Measurements from ENCODE around the gene RUSC1.
A peak's percentile ranks its signal among the peaks of the same experiment; 100 is the strongest.
"Not testable (repeated sequence)": the region's sequence is repeated elsewhere in the genome, so short reads cannot be mapped to it uniquely, and the experiment has no call there.

The RUSC1 gene

DNA sequence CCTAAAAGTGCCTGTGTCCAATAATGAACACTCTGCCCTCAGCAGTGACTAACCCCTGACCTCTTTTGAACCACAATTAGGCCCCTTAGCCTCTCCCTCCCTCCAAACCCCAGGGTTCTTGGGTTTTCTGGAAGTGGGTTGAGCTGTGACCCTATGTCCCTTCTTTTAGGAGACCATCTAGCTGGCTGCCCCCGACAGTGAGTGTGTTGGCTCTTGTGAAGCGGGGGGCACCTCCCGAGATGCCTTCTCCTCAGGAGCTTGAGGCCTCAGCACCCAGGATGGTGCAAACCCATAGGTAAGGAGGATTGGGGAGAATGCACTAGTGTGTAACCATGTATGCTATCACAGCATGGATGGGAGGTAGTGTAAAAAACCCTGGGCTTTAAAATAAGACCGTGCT lies 7.3 kb downstream of the RUSC1 start:
- no peak overlapping the region for H3K4ac ChIP-seq (ENCODE audit: low read length)
- H3K18ac ChIP-seq (ENCODE audit: low read length), result no peak overlapping the region
- H3K27me3 ChIP-seq (ENCODE audit: control insufficient read depth in 3 of 3, insufficient read depth in 3 of 3, low read depth in 1 of 3, low read length in 3 of 3), result no peaks in the 10 kb centered on the region
- H3K14ac ChIP-seq (ENCODE audit: low read length), result no peak overlapping the region
- H3K23ac ChIP-seq (ENCODE audit: low read depth, low read length, poor library complexity), result no peak overlapping the region
- H3K9me3 ChIP-seq (replicated peaks in 1 of 2; ENCODE audit: control insufficient read depth in 2 of 2, insufficient read depth in 1 of 2, low read depth in 1 of 2, low read length in 2 of 2), result no peaks in the 10 kb centered on the region
- no peak overlapping the region for H3K4me2 ChIP-seq (ENCODE audit: insufficient read depth, low read length, poor library complexity, severe bottlenecking)
- DNase-seq (ENCODE audit: low spot score), result no peak
- H3K27ac ChIP-seq (replicated peaks; ENCODE audit: low read length), result no peak overlapping the region
- H2BK12ac ChIP-seq (ENCODE audit: low read length), result no peak overlapping the region
- peaks cover 19% of the 10 kb centered on the region for H3K79me1 ChIP-seq (ENCODE audit: low read depth, low read length)
- H3K4me3 ChIP-seq (ENCODE audit: low read length in 2 of 2), result no peak overlapping the region
- H2AK5ac ChIP-seq (ENCODE audit: low read depth, low read length), result no peak overlapping the region
- no CpG with 5 or more reads among the region's 4 CpGs for WGBS, 2 donors (ENCODE audit: extremely low coverage in 2 of 2, insufficient read length in 2 of 2, insufficient replicate concordance in 1 of 2)
- no peak overlapping the region for H4K8ac ChIP-seq (ENCODE audit: low read depth, low read length)
- H3K9ac ChIP-seq (ENCODE audit: low read depth, low read length, poor library complexity), result no peak overlapping the region
- H3K4me1 ChIP-seq (ENCODE audit: control insufficient read depth in 2 of 2, insufficient read depth in 1 of 2, low read depth in 1 of 2, low read length in 2 of 2), result peaks cover 7 to 9% of the 10 kb centered on the region in 2 donors
- no peak overlapping the region for H2AFZ ChIP-seq (ENCODE audit: low read length)
- no peak overlapping the region for H2BK120ac ChIP-seq (ENCODE audit: low read depth, low read length)
- H2BK5ac ChIP-seq (ENCODE audit: low read length), result no peak overlapping the region
- no peak overlapping the region for H4K91ac ChIP-seq (ENCODE audit: low read depth, low read length, poor library complexity)
- no peak overlapping the region for H2BK15ac ChIP-seq (ENCODE audit: low read length)
- H3K36me3 ChIP-seq (replicated peaks in 1 of 2; ENCODE audit: control insufficient read depth in 2 of 2, insufficient read depth in 2 of 2, low read length in 2 of 2), result peaks cover 29 to 61% of the 10 kb centered on the region in 2 donors

DNA sequence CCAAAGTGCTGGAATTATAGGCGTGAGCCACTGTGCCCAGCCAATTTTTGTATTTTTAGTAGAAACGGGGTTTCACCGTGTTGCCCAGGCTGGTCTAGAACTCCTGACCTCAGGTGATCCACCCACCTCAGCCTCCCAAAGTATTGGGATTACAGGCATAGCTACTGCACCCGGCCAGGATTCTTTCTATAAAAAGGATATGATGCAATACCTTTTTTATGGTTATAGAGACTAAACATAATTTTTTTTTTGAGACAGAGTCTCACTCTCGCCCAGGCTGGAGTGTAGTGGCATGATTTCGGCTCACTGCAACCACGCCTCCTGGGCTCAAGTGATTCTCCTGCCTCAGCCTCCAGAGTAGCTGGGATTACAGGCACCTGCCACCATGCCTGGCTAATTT lies 8.2 kb downstream of the RUSC1 start:
- not testable (repeated sequence) for H3K4ac ChIP-seq (ENCODE audit: low read length); H2BK15ac ChIP-seq (ENCODE audit: low read length); H3K27me3 ChIP-seq (ENCODE audit: control insufficient read depth in 3 of 3, insufficient read depth in 3 of 3, low read depth in 1 of 3, low read length in 3 of 3); H3K4me1 ChIP-seq (ENCODE audit: control insufficient read depth in 2 of 2, insufficient read depth in 1 of 2, low read depth in 1 of 2, low read length in 2 of 2); H3K9me3 ChIP-seq (replicated peaks in 1 of 2; ENCODE audit: control insufficient read depth in 2 of 2, insufficient read depth in 1 of 2, low read depth in 1 of 2, low read length in 2 of 2); H3K4me2 ChIP-seq (ENCODE audit: insufficient read depth, low read length, poor library complexity, severe bottlenecking); H3K9ac ChIP-seq (ENCODE audit: low read depth, low read length, poor library complexity); H2AK5ac ChIP-seq (ENCODE audit: low read depth, low read length); H4K91ac ChIP-seq (ENCODE audit: low read depth, low read length, poor library complexity); H3K14ac ChIP-seq (ENCODE audit: low read length); DNase-seq (ENCODE audit: low spot score); H3K18ac ChIP-seq (ENCODE audit: low read length); H3K27ac ChIP-seq (replicated peaks; ENCODE audit: low read length); H3K23ac ChIP-seq (ENCODE audit: low read depth, low read length, poor library complexity); H2BK5ac ChIP-seq (ENCODE audit: low read length); H2AFZ ChIP-seq (ENCODE audit: low read length); H4K8ac ChIP-seq (ENCODE audit: low read depth, low read length); H2BK120ac ChIP-seq (ENCODE audit: low read depth, low read length); H2BK12ac ChIP-seq (ENCODE audit: low read length); H3K4me3 ChIP-seq (ENCODE audit: low read length in 2 of 2)
- Histone ChIP-seq H3K79me1 (ENCODE audit: low read depth, low read length) (peaks cover 19% of the 10 kb centered on the region), H3K36me3 (replicated peaks in 1 of 2; ENCODE audit: control insufficient read depth in 2 of 2, insufficient read depth in 2 of 2, low read length in 2 of 2) (peaks cover 29 to 66% of the 10 kb centered on the region in 2 donors)
- WGBS, 2 donors (ENCODE audit: extremely low coverage in 2 of 2, insufficient read length in 2 of 2, insufficient replicate concordance in 1 of 2), result no CpG with 5 or more reads among the region's 7 CpGs

DNA sequence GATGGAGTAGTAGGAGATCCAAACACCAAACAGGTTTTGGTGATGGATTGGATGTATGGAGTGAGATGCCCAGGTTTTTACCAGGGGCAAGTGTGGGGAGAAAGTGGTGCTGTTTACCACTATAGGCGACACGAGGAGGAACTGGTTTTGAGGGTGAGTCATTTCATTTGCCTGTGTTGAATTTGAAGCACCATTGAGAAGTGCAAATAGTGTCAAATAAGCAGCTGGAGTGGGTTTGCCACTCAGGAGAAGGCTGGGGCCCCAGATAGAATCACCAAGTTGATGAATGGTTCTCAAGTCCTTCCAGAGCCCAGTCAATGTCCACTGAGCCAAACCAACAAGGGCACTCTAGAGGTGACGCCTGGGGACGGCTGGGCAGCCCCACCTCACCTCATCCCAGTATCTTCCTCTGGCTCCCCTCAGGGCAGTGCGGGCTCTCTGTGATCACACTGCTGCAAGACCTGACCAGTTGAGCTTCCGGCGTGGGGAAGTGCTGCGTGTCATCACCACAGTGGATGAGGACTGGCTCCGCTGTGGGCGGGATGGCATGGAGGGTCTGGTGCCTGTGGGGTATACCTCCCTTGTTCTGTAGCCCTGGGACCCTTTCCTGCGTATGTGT lies 9.4 kb downstream of the RUSC1 start:
- Histone ChIP-seq H4K8ac (ENCODE audit: low read depth, low read length) (no peak overlapping the region), H3K4ac (ENCODE audit: low read length) (no peak overlapping the region), H3K4me1 (ENCODE audit: control insufficient read depth in 2 of 2, insufficient read depth in 1 of 2, low read depth in 1 of 2, low read length in 2 of 2) (peaks cover 7 to 9% of the 10 kb centered on the region in 2 donors), H3K79me1 (ENCODE audit: low read depth, low read length) (peaks cover 15% of the 10 kb centered on the region), H2BK15ac (ENCODE audit: low read length) (no peak overlapping the region), H3K27ac (replicated peaks; ENCODE audit: low read length) (no peak overlapping the region), H3K4me3 (ENCODE audit: low read length in 2 of 2) (peak overlapping the region in 1 of 2 donors; percentile 44), H2BK5ac (ENCODE audit: low read length) (no peak overlapping the region), H4K91ac (ENCODE audit: low read depth, low read length, poor library complexity) (no peak overlapping the region), H2AFZ (ENCODE audit: low read length) (no peak overlapping the region), H3K23ac (ENCODE audit: low read depth, low read length, poor library complexity) (no peak overlapping the region), H3K27me3 (ENCODE audit: control insufficient read depth in 3 of 3, insufficient read depth in 3 of 3, low read depth in 1 of 3, low read length in 3 of 3) (no peaks in the 10 kb centered on the region), H2AK5ac (ENCODE audit: low read depth, low read length) (no peak overlapping the region), H2BK12ac (ENCODE audit: low read length) (no peak overlapping the region), H3K9me3 (replicated peaks in 1 of 2; ENCODE audit: control insufficient read depth in 2 of 2, insufficient read depth in 1 of 2, low read depth in 1 of 2, low read length in 2 of 2) (no peaks in the 10 kb centered on the region), H3K14ac (ENCODE audit: low read length) (no peak overlapping the region), H3K36me3 (replicated peaks in 1 of 2; ENCODE audit: control insufficient read depth in 2 of 2, insufficient read depth in 2 of 2, low read length in 2 of 2) (peaks cover 33 to 76% of the 10 kb centered on the region in 2 donors), H3K18ac (ENCODE audit: low read length) (no peak overlapping the region), H2BK120ac (ENCODE audit: low read depth, low read length) (no peak overlapping the region), H3K9ac (ENCODE audit: low read depth, low read length, poor library complexity) (peak overlapping the region; percentile 24), H3K4me2 (ENCODE audit: insufficient read depth, low read length, poor library complexity, severe bottlenecking) (no peak overlapping the region)
- WGBS, 2 donors (ENCODE audit: extremely low coverage in 2 of 2, insufficient read length in 2 of 2, insufficient replicate concordance in 1 of 2), result no CpG with 5 or more reads among the region's 11 CpGs
- no peak for DNase-seq (ENCODE audit: low spot score)

DNA sequence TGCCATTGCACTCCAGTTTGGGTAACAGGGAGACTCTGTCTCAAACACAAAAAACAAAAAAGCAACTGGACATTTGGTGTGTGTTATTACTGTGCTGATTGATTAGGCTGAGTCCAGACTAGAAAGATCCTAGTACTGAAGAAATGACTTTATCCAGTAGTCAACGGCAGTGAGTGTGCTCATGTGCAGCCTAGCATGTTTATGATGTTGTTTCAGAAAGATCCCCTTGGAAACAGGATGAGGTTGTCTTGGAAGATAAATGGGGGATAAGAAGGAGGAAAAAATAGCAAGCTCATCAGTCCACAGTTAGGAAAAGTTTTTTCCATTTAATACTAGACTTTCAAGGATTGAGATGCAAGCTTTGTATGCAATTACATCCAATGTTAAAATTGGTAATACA lies 14.3 kb downstream of the RUSC1 start:
- no peak overlapping the region for H3K14ac ChIP-seq (ENCODE audit: low read length)
- H3K27me3 ChIP-seq (ENCODE audit: control insufficient read depth in 3 of 3, insufficient read depth in 3 of 3, low read depth in 1 of 3, low read length in 3 of 3), result no peaks in the 10 kb centered on the region
- H2AK5ac ChIP-seq (ENCODE audit: low read depth, low read length), result no peak overlapping the region
- H3K4me3 ChIP-seq (ENCODE audit: low read length in 2 of 2), result no peak overlapping the region
- no peak overlapping the region for H4K91ac ChIP-seq (ENCODE audit: low read depth, low read length, poor library complexity)
- H3K23ac ChIP-seq (ENCODE audit: low read depth, low read length, poor library complexity), result no peak overlapping the region
- no peak overlapping the region for H3K4ac ChIP-seq (ENCODE audit: low read length)
- no peaks in the 10 kb centered on the region for H3K4me1 ChIP-seq (ENCODE audit: control insufficient read depth in 2 of 2, insufficient read depth in 1 of 2, low read depth in 1 of 2, low read length in 2 of 2)
- no peak overlapping the region for H3K18ac ChIP-seq (ENCODE audit: low read length)
- no peak overlapping the region for H4K8ac ChIP-seq (ENCODE audit: low read depth, low read length)
- DNase-seq (ENCODE audit: low spot score), result no peak
- no peak overlapping the region for H3K9ac ChIP-seq (ENCODE audit: low read depth, low read length, poor library complexity)
- no peak overlapping the region for H2BK15ac ChIP-seq (ENCODE audit: low read length)
- no peak overlapping the region for H2BK5ac ChIP-seq (ENCODE audit: low read length)
- no peak overlapping the region for H2BK120ac ChIP-seq (ENCODE audit: low read depth, low read length)
- H2BK12ac ChIP-seq (ENCODE audit: low read length), result no peak overlapping the region
- H3K79me1 ChIP-seq (ENCODE audit: low read depth, low read length), result no peaks in the 10 kb centered on the region
- peaks cover 27 to 83% of the 10 kb centered on the region in 2 donors for H3K36me3 ChIP-seq (replicated peaks in 1 of 2; ENCODE audit: control insufficient read depth in 2 of 2, insufficient read depth in 2 of 2, low read length in 2 of 2)
- H3K27ac ChIP-seq (replicated peaks; ENCODE audit: low read length), result no peak overlapping the region
- no peaks in the 10 kb centered on the region for H3K9me3 ChIP-seq (replicated peaks in 1 of 2; ENCODE audit: control insufficient read depth in 2 of 2, insufficient read depth in 1 of 2, low read depth in 1 of 2, low read length in 2 of 2)
- H2AFZ ChIP-seq (ENCODE audit: low read length), result no peak overlapping the region
- no CpG with 5 or more reads among the region's 1 CpG for WGBS, 2 donors (ENCODE audit: extremely low coverage in 2 of 2, insufficient read length in 2 of 2, insufficient replicate concordance in 1 of 2)
- H3K4me2 ChIP-seq (ENCODE audit: insufficient read depth, low read length, poor library complexity, severe bottlenecking), result no peak overlapping the region

Data from neuronal stem cell (in vitro differentiated cells).